Measurements from ENCODE around the gene SBF2.

- TF ChIP-seq POLR2AphosphoS5 (IDR thresholded peaks at IDR 0.05) = no peak
- TF ChIP-seq, protein P1, sequence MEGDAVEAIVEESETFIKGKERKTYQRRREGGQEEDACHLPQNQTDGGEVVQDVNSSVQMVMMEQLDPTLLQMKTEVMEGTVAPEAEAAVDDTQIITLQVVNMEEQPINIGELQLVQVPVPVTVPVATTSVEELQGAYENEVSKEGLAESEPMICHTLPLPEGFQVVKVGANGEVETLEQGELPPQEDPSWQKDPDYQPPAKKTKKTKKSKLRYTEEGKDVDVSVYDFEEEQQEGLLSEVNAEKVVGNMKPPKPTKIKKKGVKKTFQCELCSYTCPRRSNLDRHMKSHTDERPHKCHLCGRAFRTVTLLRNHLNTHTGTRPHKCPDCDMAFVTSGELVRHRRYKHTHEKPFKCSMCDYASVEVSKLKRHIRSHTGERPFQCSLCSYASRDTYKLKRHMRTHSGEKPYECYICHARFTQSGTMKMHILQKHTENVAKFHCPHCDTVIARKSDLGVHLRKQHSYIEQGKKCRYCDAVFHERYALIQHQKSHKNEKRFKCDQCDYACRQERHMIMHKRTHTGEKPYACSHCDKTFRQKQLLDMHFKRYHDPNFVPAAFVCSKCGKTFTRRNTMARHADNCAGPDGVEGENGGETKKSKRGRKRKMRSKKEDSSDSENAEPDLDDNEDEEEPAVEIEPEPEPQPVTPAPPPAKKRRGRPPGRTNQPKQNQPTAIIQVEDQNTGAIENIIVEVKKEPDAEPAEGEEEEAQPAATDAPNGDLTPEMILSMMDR (IDR thresholded peaks at IDR 0.05) = no peak
Measured at GRCh38 chr11:9814108-9814507, 479.9 kb downstream of the SBF2 start.
